Femur (tissue), 1 donor: ENCODE results near the gene TRIM66.

Experiments
- DNase-seq: peaks from one replicate; pipeline ENCODE4 v3.0.0-alpha.2; 2017

The TRIM66 gene

GRCh38 chr11:8654503-8654902 lies 28.0 kb downstream of the TRIM66 start:
- DNase-seq, result no peak

GRCh38 chr11:8652140-8652539 lies 30.3 kb downstream of the TRIM66 start:
- no peak for DNase-seq

GRCh38 chr11:8650401-8650990 lies 32.0 kb downstream of the TRIM66 start:
- no peak for DNase-seq

GRCh38 chr11:8649361-8649760 lies 33.1 kb downstream of the TRIM66 start:
- DNase-seq, result no peak

DNA sequence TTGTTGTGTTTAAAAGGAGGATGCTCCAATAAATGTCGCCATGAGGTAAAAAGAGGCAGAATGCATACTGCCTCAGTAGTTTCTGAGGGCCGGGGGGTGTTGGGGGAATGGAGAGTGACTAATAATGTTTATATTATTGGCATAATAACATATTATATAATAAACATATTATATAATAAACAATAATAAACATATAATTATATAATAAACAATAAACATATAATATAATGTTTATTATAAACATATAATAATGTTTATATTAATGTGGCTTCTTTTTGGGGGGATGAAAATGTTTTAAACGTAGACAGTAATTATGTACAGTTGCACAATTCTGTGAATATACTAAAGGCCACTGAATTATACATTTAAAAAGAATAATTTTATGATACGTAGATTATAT lies 35.6 kb downstream of the TRIM66 start:
- no peak for DNase-seq

DNA sequence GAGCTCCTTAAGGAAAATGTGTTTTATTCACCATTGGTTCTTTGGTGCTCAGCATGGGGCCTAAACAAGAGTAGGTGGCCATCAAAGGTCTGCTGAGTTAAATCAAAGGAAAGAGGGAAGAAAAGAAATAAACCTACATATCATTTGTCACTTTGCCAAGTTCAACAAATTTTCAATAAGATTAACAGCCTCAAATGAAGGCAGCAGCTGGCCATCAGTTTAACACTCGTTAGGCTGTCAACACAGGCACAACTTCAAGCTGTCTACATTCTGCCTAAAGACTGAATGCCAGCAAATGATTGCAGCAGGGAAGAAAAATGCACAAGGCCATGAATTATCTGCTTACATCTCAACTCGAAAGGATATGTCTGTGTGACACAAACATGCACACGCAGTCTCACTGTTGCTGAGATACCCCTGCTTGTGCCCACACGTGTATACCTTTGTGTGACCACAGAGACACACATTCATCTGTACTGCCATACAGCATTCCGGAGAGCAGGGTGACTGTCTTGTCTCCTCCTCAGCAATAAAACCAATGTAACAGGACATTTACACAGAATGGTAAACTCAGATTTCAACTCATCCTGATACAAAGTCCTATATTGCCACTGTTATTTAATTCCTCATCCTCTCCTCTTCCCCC lies 40.1 kb downstream of the TRIM66 start:
- no peak for DNase-seq

DNA sequence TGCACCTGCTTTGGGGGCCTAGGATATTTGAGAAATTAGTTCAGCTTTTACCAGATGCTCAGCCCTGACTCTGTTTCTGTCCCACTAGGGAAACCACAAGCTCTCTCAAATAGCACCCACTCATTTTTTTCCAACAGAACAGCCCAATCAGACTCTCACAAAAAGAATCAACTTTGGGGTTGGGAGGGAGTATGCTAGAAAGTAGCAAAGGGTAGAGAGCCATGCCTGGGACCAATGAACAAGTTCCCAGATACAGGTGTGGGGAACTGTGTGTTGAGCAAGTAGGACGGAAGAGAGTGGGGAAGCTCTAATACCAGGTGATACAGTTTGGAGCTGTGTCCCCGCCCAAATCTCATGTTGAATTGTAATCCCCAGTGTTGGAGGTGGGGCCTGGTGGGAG lies 41.1 kb downstream of the TRIM66 start:
- no peak for DNase-seq

GRCh38 chr11:8640267-8640906 lies 42.1 kb downstream of the TRIM66 start:
- DNase-seq, result no peak

GRCh38 chr11:8639655-8640054 lies 42.8 kb downstream of the TRIM66 start:
- DNase-seq, result no peak

DNA sequence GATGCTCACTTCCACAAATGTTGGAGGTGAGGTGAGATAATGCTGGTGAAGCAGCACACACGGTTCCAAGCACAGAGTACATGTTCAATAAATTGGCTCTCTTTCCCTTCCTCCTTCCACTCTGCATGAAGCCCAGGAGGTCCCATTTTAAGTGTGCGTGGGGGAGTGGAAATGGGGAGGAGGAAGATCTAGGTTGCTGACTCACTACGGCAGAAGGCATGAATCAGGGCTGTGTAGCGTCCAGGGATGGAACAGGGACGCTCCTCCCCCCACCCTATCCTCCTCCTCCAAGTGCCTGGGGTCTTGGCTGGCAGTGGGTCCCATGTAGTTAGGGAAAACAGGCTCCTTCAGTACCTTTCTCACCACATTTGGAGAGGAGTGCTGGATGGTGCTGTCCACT lies 44.2 kb downstream of the TRIM66 start:
- no peak for DNase-seq

- DNase-seq, result no peak
Observed at GRCh38 chr11:8636127-8636526, 46.3 kb downstream of the TRIM66 start.

- DNase-seq, result no peak
Observed at GRCh38 chr11:8634498-8634897, 48.0 kb downstream of the TRIM66 start.

GRCh38 chr11:8631395-8632118 lies 50.9 kb downstream of the TRIM66 start:
- DNase-seq, result no peak

GRCh38 chr11:8624698-8625097 lies 57.8 kb downstream of the TRIM66 start:
- DNase-seq, result no peak

DNA sequence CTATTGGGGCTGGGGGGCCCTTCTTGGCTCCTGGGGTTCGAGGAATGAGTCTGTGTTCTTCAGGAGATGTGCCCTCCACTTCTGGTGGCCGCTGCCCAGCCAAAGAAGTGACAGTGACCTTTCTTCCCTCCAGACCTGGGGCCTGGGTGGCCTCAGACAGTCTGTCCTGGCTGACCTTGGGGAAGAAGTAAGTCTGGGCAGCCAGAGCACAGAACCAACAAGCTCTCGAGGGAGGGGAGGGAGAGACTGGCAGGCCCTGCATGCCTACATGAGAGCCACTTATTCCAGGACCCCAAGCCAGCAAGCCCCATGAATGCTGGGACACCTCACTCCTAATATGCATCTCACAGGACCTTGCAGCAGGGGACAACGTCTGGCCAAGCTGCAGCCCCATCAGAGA lies 61.3 kb downstream of the TRIM66 start:
- DNase-seq, result no peak

- DNase-seq, result no peak
Observed at GRCh38 chr11:8617063-8617462, 65.4 kb downstream of the TRIM66 start.

DNA sequence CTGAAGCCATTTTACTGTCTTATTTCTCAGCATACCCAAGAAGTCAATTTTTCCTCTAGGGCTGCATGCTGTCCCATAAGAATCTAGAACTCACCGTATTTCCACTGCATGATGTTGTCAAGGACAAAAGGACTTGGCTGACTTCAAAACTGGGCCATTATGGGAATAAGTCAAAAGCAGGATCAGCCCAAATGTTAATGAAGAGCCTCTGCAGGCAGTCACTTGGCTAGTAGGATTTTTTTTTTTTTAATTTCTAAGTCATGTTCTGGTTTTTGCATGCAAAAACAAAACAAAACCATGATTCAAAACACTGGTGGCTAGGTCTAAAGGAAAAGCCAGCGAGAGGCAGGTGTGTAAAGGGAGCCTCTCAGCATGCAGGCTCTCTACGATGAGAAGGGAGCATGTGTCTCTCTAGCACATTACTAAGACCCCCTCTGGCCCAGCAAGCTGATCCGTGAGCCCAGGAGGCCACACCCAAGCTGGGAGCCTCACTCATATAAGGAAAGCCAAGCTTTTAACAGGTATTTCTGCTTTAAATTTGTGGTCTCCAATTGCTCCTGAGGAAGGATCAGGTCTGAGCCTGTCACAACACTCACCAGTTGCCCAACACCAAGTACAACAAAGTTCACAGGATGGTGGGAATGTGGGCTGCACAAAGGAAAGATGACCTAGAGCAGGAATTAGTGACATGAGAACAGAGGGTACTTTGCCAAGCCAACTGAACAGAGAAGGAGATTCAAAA lies 67.0 kb downstream of the TRIM66 start:
- no peak for DNase-seq

DNA sequence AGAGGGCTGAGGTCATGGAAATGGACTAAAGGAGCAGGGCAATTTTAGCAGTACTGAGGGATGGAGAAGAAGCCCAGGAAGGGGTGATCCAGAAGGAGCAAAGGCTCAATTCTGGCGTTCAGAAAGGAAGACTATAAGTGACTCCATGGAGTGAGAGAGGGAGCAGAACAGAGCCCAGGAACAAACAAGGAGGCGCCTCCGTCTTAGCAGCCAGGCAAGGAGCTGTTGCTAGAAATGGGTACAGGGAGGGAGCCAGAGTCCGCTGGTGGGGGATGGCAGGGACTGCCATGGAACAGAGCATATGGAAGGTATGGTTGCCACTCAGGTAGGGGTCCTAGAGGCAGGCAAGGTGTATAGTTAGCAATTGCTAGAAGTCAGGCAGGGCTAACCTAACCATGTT lies 68.0 kb downstream of the TRIM66 start:
- DNase-seq, result no peak

DNA sequence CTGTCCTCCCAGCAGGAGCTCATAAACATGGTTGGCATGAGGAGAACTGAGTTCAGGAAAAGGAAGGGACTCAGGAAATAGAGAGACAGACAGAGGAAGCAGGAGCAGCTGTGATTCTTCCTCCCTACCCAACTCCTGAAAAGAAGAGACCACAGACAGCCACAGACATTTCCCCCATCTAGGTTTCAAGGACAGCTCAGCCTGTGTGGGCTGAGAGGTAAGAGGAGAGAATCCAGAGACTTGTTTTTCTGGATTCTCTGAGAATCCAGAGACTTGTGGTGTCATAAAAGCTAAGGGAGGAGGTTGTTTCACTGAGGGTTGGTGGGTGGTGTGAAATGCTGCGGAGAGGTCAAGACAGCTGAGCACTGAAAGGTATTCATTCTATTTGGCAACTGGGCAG lies 69.4 kb downstream of the TRIM66 start:
- no peak for DNase-seq

DNA sequence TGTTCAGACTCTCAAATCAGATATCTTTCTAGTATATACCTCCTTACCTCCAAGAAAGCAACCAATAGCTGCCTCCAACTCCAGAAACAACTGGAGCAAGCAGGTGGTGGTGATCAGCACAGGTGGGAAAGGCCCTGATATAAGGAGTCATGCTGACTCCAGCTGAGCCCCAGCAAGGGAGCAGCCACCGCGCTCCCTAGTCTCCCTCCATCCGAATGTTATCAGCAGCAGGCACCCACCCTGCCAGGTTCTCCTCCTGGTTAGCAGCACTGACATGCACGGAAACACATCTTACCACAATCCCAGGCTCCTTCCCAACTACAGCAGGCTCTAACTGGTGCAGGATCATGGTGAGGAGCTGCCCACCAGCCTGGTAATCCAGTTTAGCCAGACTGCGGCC lies 69.9 kb downstream of the TRIM66 start:
- no peak for DNase-seq

DNA sequence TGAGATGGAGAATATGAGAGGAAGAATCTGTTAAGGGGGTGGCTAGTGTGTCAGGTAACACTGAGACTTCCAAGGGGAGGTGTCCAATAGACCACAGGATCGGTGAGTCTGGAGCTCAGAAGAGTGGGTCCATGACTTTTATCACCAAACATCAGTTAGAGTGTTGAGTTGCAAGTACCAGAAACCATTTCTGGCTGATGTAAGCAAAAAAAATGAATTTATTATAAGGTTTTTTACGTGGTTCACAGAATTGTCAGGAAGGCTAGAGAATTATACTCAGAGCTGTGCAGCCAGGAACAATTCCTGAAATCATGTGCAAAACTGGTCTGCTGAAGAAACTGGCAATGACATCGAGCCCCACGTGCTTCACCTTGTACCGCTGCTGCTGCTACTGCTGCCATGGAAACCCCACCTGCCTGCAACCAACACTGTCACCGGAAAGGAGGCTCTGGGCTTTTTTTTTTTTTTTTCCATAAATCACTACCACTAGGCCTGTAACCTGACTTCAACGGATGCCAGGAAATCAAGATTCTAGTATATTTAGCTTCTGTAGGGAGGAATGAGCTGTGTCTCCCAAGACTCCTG lies 71.8 kb downstream of the TRIM66 start:
- DNase-seq, result no peak

GRCh38 chr11:8608652-8609051 lies 73.8 kb downstream of the TRIM66 start:
- DNase-seq, result no peak
